Measurements from ENCODE around the gene SCYGR8.

GRCh38 chr2:227788561-227789018 is 42.9 kb downstream of the SCYGR8 start:
- TF ChIP-seq CREM (IDR thresholded peaks at IDR 0.05; ENCODE audit: low read depth) (no peak), SRF (IDR thresholded peaks at IDR 0.05; ENCODE audit: low read depth in 2 of 2, low read length in 2 of 2) (no peak), POLR2A (IDR thresholded peaks at IDR 0.05; ENCODE audit: low read depth, low read length) (no peak), IRF4 (IDR thresholded peaks at IDR 0.05; ENCODE audit: low read depth, low read length) (no peak), FOXM1 (IDR thresholded peaks at IDR 0.05; ENCODE audit: low read depth, low read length) (no peak), CTCF (IDR thresholded peaks at IDR 0.05 in 2 of 3, conservative IDR thresholded peaks at IDR 0.05 in 1 of 3; ENCODE audit: control insufficient read depth in 2 of 3, extremely low read depth in 1 of 3, insufficient read depth in 1 of 3, low read depth in 3 of 3, low read length in 3 of 3) (no peak), REST (IDR thresholded peaks at IDR 0.05; ENCODE audit: low read depth, low read length) (no peak), YY1 (IDR thresholded peaks at IDR 0.05; ENCODE audit: low read depth, low read length) (no peak), CEBPB (IDR thresholded peaks at IDR 0.05; ENCODE audit: borderline replicate concordance in 1 of 2, low read depth in 2 of 2, low read length in 2 of 2) (no peak), CBFB (IDR thresholded peaks at IDR 0.05; ENCODE audit: low read depth) (no peak), ZBTB11 (CRISPR knock-in tag; IDR thresholded peaks at IDR 0.05) (no peak)
